DND-41 (cell line): ENCODE measurements around the gene NPR3.

Source experiments
- ATAC-seq: fragments of 200-7000 bp; cut with Tn5 transposase; 3 replicates; pipeline ENCODE4 v1.9.1; 2021; ENCODE audit warnings: low read depth; ENCODE audit not compliant: insufficient read depth
- DNase-seq: peaks from one replicate; pipeline ENCODE4 v3.0.0-alpha.2; 2020
- H2AFZ ChIP-seq: 2 replicates; pipeline ENCODE4 v1.6.0; 2012; ENCODE audit warnings: low read depth, low read length
- H3K27ac ChIP-seq: 2 replicates; pipeline ENCODE4 v1.5.1; 2012; ENCODE audit warnings: low read length, inconsistent platforms
- H3K27me3 ChIP-seq: fragments of 200-600 bp; sonication (generic); 2 replicates; pipeline ENCODE4 v1.6.0; 2012; ENCODE audit warnings: low read length, mild to moderate bottlenecking, inconsistent platforms; ENCODE audit not compliant: insufficient read depth, poor library complexity
- H3K36me3 ChIP-seq: 2 replicates; pipeline ENCODE4 v1.5.1; 2012; ENCODE audit warnings: low read length, inconsistent platforms; ENCODE audit not compliant: insufficient read depth
- H3K4me1 ChIP-seq: 2 replicates; pipeline ENCODE4 v1.5.1; 2012; ENCODE audit warnings: mild to moderate bottlenecking, low read length; ENCODE audit not compliant: insufficient read depth
- H3K4me2 ChIP-seq: 2 replicates; pipeline ENCODE4 v1.6.0; 2012; ENCODE audit warnings: mild to moderate bottlenecking, moderate library complexity, low read length, inconsistent platforms; ENCODE audit not compliant: insufficient read depth
- H3K4me3 ChIP-seq, 2 experiments: fragments of 200-600 bp in 1 of 2; shearing (Covaris generic) in 1 of 2; 2 replicates each; pipeline ENCODE4 v1.5.1; 2012 to 2016; ENCODE audit warnings: inconsistent platforms in 2 of 2, low read length in 2 of 2, mild to moderate bottlenecking in 2 of 2, low read depth in 1 of 2, moderate library complexity in 1 of 2
- H3K79me2 ChIP-seq: 2 replicates; pipeline ENCODE4 v1.6.0; 2012; ENCODE audit warnings: low read length, inconsistent platforms; ENCODE audit not compliant: insufficient read depth
- H3K9ac ChIP-seq: 2 replicates; pipeline ENCODE4 v1.6.0; 2012; ENCODE audit warnings: low read depth, mild to moderate bottlenecking, inconsistent platforms, low read length, moderate library complexity
- H3K9me3 ChIP-seq: 2 replicates; pipeline ENCODE4 v1.5.1; 2012; ENCODE audit warnings: low read length, moderate library complexity, mild to moderate bottlenecking, inconsistent platforms; ENCODE audit not compliant: insufficient read depth, severe bottlenecking
- H4K20me1 ChIP-seq: 2 replicates; pipeline ENCODE4 v1.6.0; 2012; ENCODE audit warnings: low read length; ENCODE audit not compliant: insufficient read depth
- CTCF ChIP-seq: IDR thresholded peaks from 2 replicates; pipeline ENCODE4 v1.5.1; 2012; ENCODE audit warnings: borderline replicate concordance, low read length, moderate library complexity, mild to moderate bottlenecking; ENCODE audit not compliant: poor library complexity, severe bottlenecking; ENCODE audit errors: extremely low read depth
- EZH2 ChIP-seq: IDR thresholded peaks from 3 replicates; pipeline ENCODE4 v1.6.1; 2012; ENCODE audit warnings: borderline replicate concordance, low read depth, mild to moderate bottlenecking, moderate library complexity, low read length, inconsistent platforms; ENCODE audit not compliant: severe bottlenecking

Gene NPR3

GRCh38 chr5:32828492-32828891 lies 117.4 kb downstream of the NPR3 start:
- no peak for DNase-seq
- Histone ChIP-seq H4K20me1 (no peaks in the 10 kb centered on the region), H3K9ac (no peak overlapping the region), H3K4me2 (no peak overlapping the region), H2AFZ (no peak overlapping the region), H3K4me1 (no peaks in the 10 kb centered on the region), H3K36me3 (no peaks in the 10 kb centered on the region), H3K27ac (no peak overlapping the region), H3K79me2 (no peaks in the 10 kb centered on the region), H3K4me3 (no peak overlapping the region), H3K9me3 (no peaks in the 10 kb centered on the region), H3K27me3 (no peaks in the 10 kb centered on the region)
- ATAC-seq: no peak
- no peak for TF ChIP-seq EZH2
- TF ChIP-seq CTCF: no peak

- TF ChIP-seq CTCF (no peak), EZH2 (no peak)
- Histone ChIP-seq H3K9me3 (no peaks in the 10 kb centered on the region), H3K36me3 (no peaks in the 10 kb centered on the region), H3K27ac (no peak overlapping the region), H3K79me2 (no peaks in the 10 kb centered on the region), H3K4me2 (no peak overlapping the region), H3K27me3 (no peaks in the 10 kb centered on the region), H3K4me3 (no peak overlapping the region), H4K20me1 (no peaks in the 10 kb centered on the region), H3K9ac (no peak overlapping the region), H2AFZ (no peak overlapping the region), H3K4me1 (no peaks in the 10 kb centered on the region)
- DNase-seq (no peak), ATAC-seq (no peak)
These were observed 120.5 kb downstream of the NPR3 start for GRCh38 chr5:32831624-32832023.

DNA sequence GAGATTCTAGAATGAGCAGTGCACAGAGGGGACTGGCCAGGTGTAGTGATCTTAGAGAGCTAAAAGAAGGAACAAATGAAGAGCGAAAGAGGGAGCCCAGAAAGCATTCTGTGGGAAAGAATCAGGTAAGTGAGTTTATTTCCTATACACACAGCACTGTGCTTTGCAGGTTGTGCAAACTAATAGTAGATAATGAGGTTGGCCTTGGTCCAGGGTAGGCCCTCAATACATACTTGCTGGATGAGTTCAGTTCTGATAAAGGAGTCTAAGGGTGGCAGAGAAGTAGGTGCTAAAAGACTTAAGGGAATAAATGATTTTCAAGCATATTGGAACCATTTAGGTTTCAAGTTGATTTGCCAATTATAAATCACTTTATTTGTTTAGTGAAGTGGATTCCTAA lies 122.0 kb downstream of the NPR3 start:
- Histone ChIP-seq H3K9ac (no peak overlapping the region), H3K9me3 (no peaks in the 10 kb centered on the region), H3K4me1 (no peaks in the 10 kb centered on the region), H2AFZ (no peak overlapping the region), H4K20me1 (no peaks in the 10 kb centered on the region), H3K79me2 (no peaks in the 10 kb centered on the region), H3K27me3 (no peaks in the 10 kb centered on the region), H3K27ac (no peak overlapping the region), H3K4me3 (no peak overlapping the region), H3K4me2 (no peak overlapping the region), H3K36me3 (no peaks in the 10 kb centered on the region)
- no peak for TF ChIP-seq CTCF
- TF ChIP-seq EZH2: no peak
- no peak for DNase-seq
- no peak for ATAC-seq

GRCh38 chr5:32833663-32834062 lies 122.5 kb downstream of the NPR3 start:
- Histone ChIP-seq H3K79me2 (no peaks in the 10 kb centered on the region), H3K9me3 (no peaks in the 10 kb centered on the region), H2AFZ (no peak overlapping the region), H3K27me3 (no peaks in the 10 kb centered on the region), H4K20me1 (no peaks in the 10 kb centered on the region), H3K4me1 (no peaks in the 10 kb centered on the region), H3K36me3 (no peaks in the 10 kb centered on the region), H3K27ac (no peak overlapping the region), H3K4me3 (no peak overlapping the region), H3K9ac (no peak overlapping the region), H3K4me2 (no peak overlapping the region)
- ATAC-seq (no peak; the same call in 2 of the 3 replicates), DNase-seq (no peak)
- TF ChIP-seq EZH2 (no peak), CTCF (no peak)
